DMS79 (cell line): ENCODE results near the gene AMH.

ENCODE experiments used
- DNase-seq: peaks from one replicate; lab custom pipeline; 2025; lab: John Stamatoyannopoulos, UW

The AMH gene

DNA sequence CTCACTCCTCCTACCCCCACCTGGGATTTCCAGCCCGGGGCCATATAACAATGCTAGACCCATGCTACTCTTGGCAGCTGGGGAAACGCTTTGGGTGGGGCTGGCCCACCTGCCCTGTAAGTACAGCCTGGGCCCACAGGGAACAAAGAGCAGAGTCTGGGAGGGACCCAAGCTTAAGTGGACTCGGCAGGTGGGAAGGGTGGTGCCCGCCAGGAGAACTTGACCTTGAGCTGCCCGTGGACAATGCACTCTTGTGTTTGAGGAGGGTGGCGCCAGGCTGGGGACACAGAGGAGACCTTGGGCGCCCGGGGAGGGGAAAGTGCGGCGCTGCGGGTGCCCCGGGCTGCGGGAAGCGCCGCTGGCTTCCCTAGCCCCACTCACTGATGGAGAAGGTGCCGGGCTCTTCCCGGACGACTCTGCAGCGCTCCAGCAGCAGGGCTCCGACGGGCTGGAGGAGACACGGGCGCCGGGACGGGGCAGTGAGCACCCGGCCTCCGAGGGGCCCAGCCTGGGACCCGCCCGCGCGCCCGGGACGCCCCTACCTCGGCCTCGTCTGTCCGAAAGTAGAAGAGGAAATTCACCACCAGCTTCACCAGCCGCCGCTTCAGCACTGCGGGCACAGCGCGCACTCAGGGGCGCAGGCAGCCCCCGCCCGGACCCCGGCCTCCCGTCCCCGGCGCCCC is 13.6 kb upstream of the AMH start:
- DNase-seq: peak; percentile 60

DNA sequence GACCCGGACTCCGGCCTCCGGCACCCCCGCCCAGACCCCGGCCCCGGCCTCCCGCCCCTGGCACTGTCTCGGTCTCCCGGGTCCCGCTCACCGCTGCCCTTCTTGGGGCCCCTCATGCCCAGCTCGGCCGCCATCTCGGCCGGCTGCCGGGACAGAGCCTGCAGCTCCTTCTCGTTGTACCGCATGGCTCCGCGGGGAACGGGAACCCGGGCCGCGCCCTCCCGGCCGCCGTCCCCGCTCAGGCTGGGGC is 13.1 kb upstream of the AMH start:
- DNase-seq: no peak

GRCh38 chr19:2236314-2237050 is 12.6 kb upstream of the AMH start, which contains the start of the genes PLEKHJ1 and SF3A2:
Gene PLEKHJ1, minus strand, starts transcription at chr19:2236329. Its CDS starts 81 bp downstream, at chr19:2236248.
Gene SF3A2, plus strand, starts transcription at chr19:2236824. Its CDS starts 6,595 bp downstream, at chr19:2243419.
- peak; percentile 95 for DNase-seq

DNA sequence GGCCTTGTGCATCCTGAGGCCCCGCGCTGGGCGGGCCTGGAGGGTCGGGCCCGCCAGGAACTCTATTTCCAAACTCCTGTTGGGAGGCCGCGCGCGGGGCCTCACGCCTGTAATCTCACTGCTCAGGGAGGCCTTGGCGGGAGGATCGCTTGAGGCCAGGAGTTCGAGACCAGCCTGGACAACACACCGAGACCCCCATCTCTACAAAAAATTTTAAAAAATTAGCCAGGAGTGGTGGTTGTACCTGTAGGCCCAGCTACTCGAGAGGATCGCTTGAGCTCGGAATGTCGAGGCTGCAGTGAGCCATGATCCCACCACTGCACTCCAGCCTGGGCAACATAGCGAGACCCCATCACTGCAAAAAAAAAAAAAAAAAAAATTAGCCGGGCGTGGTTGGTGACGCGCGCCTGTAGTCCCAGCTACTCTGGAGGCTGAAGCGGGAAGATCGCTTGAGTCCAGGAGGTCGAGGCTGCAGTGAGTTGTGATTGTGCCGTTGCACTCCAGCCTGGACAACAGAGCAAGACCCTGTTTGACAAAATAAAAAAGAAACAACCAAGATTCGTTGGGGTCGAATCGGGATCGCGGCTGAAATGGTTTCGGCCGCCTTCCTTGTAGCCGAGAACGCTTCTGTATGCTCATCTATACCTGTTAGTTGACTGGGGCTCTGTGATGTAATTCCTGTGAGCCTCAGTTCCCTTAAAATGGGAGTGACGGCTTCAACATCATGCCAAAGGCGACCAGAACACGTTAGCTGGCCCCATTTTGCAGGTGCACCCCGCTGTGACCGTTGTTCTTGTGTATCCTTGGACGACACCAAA is 11.9 kb upstream of the AMH start:
- no peak for DNase-seq

DNA sequence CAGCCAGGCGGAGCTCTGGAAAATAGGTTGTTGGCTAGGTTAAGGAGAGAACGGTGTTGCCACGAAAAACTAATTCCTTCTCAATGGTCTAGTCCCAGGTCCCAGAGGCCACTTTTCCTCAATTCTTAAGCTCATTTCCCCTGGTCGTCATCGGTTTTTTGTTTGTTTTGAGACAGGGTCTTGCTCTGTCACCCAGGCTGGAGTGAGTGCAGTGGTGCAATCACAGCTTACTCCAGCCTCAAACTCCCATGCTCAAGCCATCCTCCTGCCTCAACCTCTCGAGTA is 11.3 kb upstream of the AMH start:
- no peak for DNase-seq

GRCh38 chr19:2239173-2239572 is 9.9 kb upstream of the AMH start:
- no peak for DNase-seq

- no peak for DNase-seq
Measured at GRCh38 chr19:2239771-2240770, 9.1 kb upstream of the AMH start.

DNA sequence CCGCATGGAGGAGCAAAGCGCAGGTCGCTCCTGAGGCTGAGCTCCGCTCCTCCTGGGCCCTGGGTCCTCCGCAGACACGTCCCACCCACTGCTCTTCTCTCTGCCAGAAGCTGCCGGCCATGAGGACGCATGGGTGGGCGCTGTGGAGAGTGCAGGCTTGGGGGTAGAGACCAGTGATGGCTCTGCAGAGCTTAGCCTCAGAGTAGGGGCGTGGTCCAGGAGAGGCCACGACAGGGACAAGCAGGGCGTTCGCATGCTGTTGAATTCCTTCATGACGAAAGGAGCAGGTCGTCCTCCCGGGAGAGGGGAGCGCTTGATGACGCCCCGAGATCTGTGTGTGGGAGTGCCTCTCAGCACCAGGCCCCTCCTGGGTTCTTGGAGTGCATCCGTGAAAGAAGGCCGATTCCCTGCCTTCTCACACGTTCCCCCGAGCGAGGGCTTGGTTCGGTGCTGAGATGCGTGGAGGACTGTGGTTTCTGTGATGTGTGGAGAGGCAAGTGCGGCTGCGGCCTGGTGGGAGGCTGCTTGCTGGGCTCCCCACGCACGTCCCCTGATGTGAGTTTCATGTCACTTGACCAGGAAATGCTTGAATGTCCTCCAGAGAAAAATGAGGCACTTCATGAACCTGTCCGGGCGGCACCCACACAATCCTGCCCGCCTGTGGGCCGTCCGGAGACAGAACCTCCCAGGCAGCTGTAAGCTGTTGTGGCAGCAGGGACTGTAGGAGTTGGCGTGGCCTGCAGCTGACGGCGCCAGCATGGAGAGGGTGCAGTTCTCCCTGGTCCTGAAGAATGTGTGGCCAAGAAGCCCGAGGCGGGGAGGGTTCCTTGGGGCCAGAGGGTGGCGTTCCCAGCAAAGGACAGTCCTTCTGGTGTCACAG is 8.0 kb upstream of the AMH start:
- no peak for DNase-seq

GRCh38 chr19:2242092-2242537 is 7.0 kb upstream of the AMH start:
- DNase-seq: no peak

DNA sequence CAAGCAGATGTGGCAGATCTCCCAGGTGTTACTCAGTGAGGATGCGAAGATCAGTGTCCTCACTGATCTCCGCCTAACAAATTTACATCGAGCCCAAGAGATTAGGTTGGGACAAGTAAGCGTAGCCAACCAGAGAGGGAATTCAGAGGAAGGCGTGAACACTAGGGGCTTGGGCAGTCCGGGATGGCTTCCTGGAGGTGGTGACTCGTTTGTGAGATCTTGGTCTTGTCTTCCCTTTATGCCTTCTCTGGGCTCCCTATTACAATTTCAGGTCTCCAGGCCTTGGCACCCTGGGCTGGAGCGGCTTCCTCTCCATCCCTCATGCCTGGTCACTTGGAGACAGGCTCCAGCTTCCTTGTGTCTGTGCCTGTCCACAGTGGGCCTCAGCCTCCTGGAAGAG is 6.3 kb upstream of the AMH start:
- no peak for DNase-seq

GRCh38 chr19:2243274-2244124 is 5.6 kb upstream of the AMH start:
- no peak for DNase-seq

- no peak for DNase-seq
Measured at GRCh38 chr19:2244125-2244411, 5.1 kb upstream of the AMH start.

DNA sequence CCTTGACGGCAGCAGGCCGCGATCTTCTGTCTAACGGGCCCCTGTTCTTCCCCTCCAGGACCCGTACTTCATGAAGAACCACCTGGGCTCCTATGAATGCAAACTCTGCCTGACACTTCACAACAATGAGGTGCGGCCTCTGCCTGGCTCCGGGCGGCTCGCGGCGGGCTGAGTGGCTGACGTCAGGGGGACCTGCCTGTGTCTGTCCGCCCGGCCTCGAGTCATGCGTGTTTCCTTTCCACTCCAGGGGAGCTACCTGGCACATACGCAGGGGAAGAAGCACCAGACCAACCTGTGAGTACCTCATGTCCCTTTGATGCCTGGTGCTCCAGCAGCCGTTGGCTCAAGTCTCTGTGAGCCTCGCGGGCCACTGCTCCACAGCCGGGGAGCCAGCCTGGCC is 4.6 kb upstream of the AMH start:
- DNase-seq: no peak

DNA sequence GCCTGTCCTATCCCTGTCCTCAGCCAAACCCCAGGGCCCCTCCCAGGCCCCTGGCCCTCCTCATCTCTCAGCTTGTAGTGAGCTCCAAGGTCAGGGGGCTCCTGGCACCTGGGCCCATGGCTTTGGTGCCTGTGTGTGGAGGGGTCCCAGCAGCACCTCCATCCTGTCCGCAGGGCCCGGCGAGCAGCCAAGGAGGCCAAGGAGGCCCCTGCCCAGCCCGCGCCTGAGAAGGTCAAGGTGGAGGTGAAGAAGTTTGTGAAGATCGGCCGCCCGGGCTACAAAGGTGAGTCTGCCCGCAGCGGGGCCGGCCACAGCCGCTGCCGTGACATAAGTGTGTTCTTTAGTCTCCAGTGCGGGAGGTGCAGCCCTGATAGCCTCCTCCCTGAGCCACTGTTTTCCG is 3.9 kb upstream of the AMH start:
- no peak for DNase-seq

DNA sequence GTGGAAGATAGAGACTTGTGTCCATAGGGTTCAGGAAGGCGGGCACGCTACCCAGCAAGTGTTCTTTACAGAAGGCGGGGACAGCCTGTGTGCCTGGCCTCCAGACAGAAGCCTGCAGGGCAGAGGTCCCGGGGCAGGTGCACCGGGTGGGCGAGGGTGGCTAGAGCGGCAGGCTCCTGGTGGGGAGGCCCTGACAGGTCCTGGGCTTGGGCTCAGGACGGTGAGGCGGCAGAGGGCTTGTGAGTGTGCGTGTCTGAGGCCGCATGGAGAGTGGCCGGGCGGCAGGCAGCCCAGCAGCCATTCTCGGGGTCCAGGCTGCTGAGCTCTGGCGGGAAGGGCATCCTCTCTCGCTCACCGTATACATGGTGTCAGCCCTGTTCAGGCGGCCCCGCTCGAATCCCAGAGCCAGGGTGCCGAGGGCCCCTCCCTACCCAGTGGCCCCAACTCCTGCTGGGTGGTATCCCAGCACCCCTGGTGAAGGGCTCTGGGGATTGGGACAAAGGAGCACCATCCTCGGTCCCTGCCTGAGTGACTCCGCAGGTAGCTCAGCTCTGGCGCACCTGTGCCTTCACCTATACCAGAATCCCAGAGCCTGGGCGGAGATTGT is 3.0 kb upstream of the AMH start:
- DNase-seq: no peak

- no peak for DNase-seq
Measured at GRCh38 chr19:2246801-2247361, 2.2 kb upstream of the AMH start.

DNA sequence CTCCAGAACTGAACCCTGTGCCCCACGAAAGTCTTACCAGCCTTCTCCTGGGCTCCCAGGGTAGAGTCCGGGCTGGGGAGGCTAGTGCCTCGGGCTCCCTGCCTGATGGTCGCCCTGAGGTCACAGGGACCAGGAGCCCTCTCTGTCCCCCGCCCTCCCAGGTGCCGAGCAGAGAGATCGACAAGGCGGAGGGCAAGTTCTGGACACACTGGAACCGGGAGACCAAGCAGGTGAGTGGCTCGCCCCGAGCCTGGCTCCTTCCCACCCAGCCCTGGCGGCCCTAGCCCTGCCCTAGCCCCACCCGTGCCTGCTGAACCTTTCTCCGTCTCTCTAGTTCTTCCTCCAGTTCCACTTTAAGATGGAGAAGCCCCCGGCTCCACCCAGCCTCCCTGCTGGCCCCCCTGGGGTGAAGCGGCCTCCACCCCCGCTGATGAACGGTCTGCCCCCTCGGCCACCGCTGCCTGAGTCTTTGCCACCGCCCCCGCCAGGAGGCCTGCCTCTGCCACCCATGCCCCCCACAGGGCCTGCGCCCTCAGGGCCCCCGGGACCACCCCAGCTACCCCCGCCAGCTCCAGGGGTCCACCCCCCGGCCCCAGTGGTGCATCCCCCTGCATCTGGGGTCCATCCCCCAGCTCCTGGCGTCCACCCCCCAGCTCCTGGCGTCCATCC is 1.6 kb upstream of the AMH start:
- no peak for DNase-seq

DNA sequence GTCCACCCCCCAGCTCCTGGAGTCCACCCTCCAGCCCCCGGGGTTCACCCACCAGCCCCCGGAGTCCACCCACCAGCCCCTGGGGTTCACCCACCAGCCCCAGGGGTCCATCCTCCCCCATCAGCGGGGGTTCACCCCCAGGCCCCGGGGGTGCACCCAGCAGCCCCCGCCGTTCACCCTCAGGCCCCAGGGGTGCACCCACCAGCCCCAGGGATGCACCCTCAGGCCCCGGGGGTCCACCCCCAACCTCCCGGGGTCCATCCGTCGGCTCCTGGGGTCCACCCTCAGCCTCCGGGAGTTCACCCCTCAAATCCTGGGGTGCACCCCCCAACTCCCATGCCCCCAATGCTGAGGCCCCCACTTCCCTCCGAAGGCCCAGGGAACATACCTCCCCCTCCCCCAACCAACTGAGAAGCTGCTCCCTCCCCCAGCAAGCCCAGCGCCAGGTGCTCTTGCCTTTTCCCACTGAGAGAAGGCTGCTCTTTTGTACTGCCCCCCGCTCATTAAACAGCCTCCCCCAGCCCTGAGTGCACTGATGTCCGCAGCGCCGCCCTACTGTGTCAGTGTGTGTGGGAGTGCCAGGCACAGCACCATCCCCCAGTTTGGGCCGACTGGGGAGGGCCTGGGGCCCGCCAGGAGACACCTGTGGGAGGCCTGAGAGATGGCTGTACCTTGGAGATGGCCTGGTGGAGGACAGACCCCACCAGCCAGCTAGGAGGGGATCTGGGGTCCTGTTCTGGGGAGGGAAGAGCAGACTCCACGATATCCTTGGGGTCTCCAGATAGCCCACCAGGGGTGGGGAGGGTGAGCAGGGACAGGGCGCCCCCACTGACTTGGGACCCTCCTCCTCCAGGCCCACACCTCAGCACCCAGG is 750 bp upstream of the AMH start:
- no peak for DNase-seq
